ENCODE data around the gene CCDC51. TPM values are rescaled to one million over a fixed set of nuclear protein-coding genes. Genes with fewer than 3 reads are reported as not detected.
"Not testable (repeated sequence)": the region's sequence is repeated elsewhere in the genome, so short reads cannot be mapped to it uniquely, and the experiment has no call there.

Gene CCDC51
- 53.4 and 69.9 TPM in 2 replicates for total RNA-seq (2014; rRNA removed; shearing (Covaris generic))
- 23.7 and 25.6 TPM in 2 replicates for polyA plus RNA-seq (2015; cell fraction: cytosol; rRNA removed)
- 19.3 and 23.7 TPM in 2 replicates for polyA plus RNA-seq (2015; cell fraction: nucleus; rRNA removed)

- DNase-seq (ENCODE audit: low read depth), result peak; percentile 95
Measured at GRCh38 chr3:48439820-48440589, at the start of gene CCDC51, which contains the start of gene TMA7. TSS of gene CCDC51 (minus strand) at chr3:48440119. CDS start at chr3:48435128, 4,991 bp downstream. TSS of gene TMA7 (plus strand) at chr3:48440257. CDS start at chr3:48440297, 40 bp downstream.

DNA sequence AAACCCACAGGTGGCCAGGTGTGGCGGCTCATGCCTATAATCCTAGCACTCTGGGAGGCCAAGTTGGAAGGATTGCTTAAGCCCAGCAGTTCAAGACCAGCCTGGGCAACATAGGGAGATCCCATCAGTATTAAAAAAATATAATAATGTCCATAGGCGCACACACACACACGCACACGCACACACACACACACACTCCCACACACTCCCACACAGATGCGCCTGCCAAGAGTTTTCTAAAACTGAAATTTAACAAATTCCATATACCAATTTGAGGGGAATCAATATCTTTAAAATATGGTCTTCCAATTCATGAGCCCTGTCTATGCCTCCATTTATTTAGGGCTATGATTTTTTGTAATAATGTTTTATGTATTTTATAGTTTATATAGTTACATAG is 47.0 kb upstream of the CCDC51 start:
- DNase-seq (ENCODE audit: low read depth), result no peak

- DNase-seq (ENCODE audit: low read depth), result not testable (repeated sequence)
Measured at GRCh38 chr3:48482822-48483221, 42.9 kb upstream of the CCDC51 start.

- DNase-seq (ENCODE audit: low read depth), result not testable (repeated sequence)
Measured at GRCh38 chr3:48480891-48481290, 41.0 kb upstream of the CCDC51 start.

GRCh38 chr3:48478626-48479555 is 39.0 kb upstream of the CCDC51 start:
- no peak for DNase-seq (ENCODE audit: low read depth)

GRCh38 chr3:48477959-48478520 is 38.1 kb upstream of the CCDC51 start:
- no peak for DNase-seq (ENCODE audit: low read depth)

DNA sequence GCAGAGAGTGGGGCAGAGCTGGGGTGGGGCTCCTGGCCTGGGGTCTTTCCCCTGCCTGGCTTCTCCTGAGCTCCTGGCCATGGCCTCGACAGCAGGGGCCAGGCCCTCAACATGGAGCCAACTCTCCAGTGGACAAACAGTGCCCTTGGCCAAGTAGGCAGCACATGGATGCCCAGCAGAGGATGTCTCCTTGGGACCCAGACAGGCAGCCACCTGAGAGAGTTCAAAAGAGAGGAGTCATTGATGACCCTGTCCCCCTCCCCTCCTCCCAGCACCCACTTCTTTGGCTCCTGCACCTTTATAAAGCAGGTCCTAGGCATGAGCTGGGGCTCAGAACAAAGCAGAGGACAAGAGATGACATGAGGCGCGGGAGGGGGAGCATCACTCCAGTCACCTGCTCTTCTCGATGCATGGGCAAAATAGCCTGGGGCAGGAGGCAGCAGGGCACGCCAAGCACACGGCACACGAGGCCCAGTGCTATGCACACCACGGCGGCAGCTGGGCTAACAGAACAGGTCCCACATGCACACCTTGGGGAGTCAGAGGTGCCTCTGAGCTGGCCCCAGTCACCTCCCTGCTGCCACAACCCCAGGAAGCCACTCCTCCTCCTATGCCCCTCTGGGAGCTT is 36.6 kb upstream of the CCDC51 start:
- no peak for DNase-seq (ENCODE audit: low read depth)

GRCh38 chr3:48475188-48475587 is 35.3 kb upstream of the CCDC51 start:
- no peak for DNase-seq (ENCODE audit: low read depth)

DNA sequence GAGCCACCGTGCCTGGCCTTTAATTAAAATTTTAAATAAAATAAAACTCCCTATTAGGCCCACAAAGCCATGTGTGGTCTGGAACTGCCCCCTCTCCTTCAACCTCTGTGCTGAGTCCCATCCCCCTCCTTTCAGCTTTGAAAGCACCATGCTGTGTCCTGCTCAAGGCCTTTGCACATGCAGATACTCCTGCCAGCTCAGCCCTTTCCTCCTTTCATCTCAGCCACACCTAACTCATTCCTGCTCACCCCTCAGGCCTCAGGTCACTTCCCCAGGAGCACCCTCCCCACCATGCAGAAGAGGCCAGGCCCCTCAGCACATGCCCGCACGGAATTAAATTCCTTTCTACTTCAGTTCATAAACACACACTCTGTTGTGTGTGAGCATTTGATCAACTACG is 34.7 kb upstream of the CCDC51 start:
- no peak for DNase-seq (ENCODE audit: low read depth)

DNA sequence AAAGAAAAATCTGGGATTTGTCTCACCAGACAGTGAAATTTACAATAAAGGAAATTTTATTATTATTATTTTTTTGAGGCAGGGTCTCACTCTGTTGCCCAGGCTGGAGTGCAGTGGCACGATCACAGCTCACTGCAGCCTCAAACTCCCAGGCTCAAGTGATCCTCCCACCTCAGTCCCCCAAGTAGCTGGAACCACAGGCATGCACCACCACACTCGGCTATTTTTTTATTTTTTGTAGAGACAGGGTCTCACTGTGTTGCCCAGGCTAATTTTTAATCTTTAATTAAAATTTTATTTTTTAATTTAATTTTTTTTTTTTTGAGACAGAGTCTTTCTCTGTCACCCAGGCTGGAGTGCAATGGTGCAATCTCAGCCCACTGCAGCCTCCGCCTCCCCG is 34.1 kb upstream of the CCDC51 start:
- DNase-seq (ENCODE audit: low read depth), result not testable (repeated sequence)

DNA sequence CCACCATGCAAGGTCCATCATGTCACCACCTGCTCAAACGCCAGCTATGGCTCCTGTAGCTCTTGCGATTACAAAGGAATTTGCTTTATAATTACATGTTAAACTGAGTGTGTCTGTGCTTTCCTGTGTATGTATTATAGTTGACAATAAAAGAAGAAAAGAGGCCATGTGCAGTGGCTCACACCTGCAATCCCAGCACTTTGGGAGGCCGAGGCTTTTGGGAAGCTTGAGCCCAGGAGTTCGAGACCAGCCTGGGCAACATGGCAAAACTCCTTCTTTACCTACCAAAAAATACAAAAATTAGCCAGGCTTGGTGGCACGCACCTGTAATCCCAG is 33.7 kb upstream of the CCDC51 start:
- DNase-seq (ENCODE audit: low read depth), result no peak

GRCh38 chr3:48472923-48473616 is 33.2 kb upstream of the CCDC51 start:
- DNase-seq (ENCODE audit: low read depth), result peak; percentile 94

GRCh38 chr3:48472673-48472922 is 32.7 kb upstream of the CCDC51 start:
- no peak for DNase-seq (ENCODE audit: low read depth)

GRCh38 chr3:48470286-48470685 is 30.4 kb upstream of the CCDC51 start:
- DNase-seq (ENCODE audit: low read depth), result no peak

DNA sequence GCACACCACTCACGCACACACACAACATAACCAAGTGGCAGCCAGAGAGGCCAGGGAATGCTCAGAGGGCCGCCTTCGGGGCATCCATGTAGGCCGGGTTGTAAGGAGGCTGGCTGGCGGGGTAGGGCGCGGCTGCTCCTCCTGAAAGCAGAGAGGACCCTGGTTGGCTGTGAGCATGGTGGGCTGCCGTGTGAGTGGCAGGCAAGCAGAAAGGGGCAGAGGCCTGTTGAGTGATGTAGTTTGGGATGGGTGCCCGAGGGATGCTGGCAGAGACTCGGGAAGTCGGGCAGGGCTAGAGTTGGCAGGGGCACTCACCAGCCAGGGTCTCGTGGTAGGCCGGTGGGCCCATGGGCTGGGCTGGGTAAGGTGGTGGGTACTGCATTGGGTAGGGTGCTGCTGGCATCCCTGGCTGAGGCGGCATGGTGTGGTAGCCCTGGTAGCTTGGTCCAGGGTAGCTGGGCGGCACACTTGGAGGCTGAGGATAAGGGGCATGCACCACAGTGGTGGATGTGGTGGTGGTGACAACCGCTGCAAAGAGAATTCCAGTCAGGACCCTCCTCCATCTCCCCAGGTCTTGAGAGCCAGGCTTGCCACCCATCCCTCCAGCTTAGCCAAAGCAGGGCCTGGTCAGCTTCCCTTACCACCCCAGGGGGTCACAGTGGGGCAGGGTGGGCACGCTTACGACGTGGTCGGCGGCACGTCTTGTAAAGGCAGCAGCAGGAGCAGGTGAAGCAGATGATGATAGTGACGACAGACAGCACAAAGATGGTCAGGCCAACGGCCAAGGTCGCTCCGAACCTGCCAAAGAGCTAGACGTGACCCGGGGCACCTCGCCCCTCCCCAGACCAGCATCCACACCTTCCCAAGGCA is 29.4 kb upstream of the CCDC51 start:
- no peak for DNase-seq (ENCODE audit: low read depth)

- DNase-seq (ENCODE audit: low read depth), result no peak
Measured at GRCh38 chr3:48468329-48468731, 28.4 kb upstream of the CCDC51 start.

DNA sequence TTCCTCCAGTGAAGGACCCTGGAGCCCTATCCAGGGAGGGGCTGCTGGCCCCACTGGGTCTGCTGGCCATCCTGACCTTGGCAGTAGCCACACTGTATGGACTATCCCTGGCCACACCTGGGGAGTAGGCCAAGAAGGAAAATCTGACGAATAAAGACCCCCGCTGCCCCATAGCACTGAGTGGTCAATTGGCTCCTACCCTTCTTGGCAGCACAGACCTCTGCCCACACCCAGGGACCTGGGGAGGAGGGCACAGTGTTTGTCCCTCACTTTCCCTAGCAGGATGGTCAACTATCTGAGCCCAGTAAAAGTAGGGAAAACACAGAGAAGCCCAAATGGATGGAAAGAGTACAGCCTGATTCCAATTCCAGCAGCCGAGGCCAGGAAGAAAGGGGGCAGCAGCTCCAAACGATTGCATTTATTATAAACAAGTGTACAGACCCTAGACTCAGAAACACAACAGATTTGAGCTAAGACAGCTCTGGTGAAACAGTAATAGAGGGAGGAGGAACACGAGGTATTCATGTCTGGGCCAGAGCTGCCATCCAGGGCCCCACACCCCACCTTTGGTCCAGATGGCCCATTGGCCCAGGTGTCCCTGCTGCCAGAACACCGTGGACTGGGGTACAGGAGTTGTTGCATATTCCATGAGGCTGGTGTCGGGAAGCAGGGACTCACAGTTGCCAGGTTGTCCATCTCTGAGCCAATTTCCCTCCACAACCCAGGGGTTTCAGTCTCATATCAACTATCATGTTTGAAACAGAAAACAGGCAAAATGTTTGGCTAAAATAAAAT is 27.8 kb upstream of the CCDC51 start:
- no peak for DNase-seq (ENCODE audit: low read depth)

- no peak for DNase-seq (ENCODE audit: low read depth)
Measured at GRCh38 chr3:48467110-48467454, 27.2 kb upstream of the CCDC51 start.

- DNase-seq (ENCODE audit: low read depth), result no peak
Measured at GRCh38 chr3:48466386-48467109, 26.6 kb upstream of the CCDC51 start.
